ENCODE results near the gene DMRTC2. TPM values are rescaled to one million over a fixed set of nuclear protein-coding genes. Genes with fewer than 3 reads are reported as not detected.

Gene DMRTC2
- polyA plus RNA-seq, 1 of the 3 experiments (the other 2 are of a cell fraction) = not detected

GRCh38 chr19:41890936-41891335 is 46.1 kb downstream of the DMRTC2 start:
- Histone ChIP-seq H3K4me3 (ENCODE audit: low read depth in 2 of 2, low read length in 1 of 2) (no peak overlapping the region), H3K27ac (ENCODE audit: low read depth in 2 of 2, low read length in 1 of 2) (no peak overlapping the region), H3K9ac (no peak overlapping the region), H3F3A (replicated peaks; ENCODE audit: insufficient read depth) (no peaks in the 10 kb centered on the region), H3K9me2 (no peaks in the 10 kb centered on the region), H2AFZ (ENCODE audit: low read depth) (no peak overlapping the region), H4K20me1 (ENCODE audit: insufficient read depth) (peaks cover 31% of the 10 kb centered on the region), H3K27me3 (ENCODE audit: insufficient read depth) (no peaks in the 10 kb centered on the region), H3K9me3 (no peaks in the 10 kb centered on the region; the same call in 1 of the 2 replicates), H3K4me2 (no peak overlapping the region), H3K4me1 (ENCODE audit: control insufficient read depth in 1 of 2, insufficient read depth in 2 of 2, low read depth in 1 of 2, low read length in 1 of 2) (peaks cover 0 to 11% of the 10 kb centered on the region in 2 experiments; a peak in 1 of 4 replicates), H3K36me3 (replicated peaks in 1 of 2; ENCODE audit: control insufficient read depth in 1 of 2, insufficient read depth in 2 of 2, low read length in 1 of 2) (peaks cover 22 to 30% of the 10 kb centered on the region in 2 experiments), H3K79me2 (ENCODE audit: insufficient read depth) (peaks cover 23% of the 10 kb centered on the region)
- no peak for DNase-seq
- ChIA-PET POLR2A (interaction anchor here (1.0 to 1.6 kb wide), 2 partner anchors 18 to 21 kb away, joined by 3 to 4 read pairs; no protein-coding TSS in a partner anchor), CTCF (interaction anchor here (0.6 to 2.9 kb wide), 2 partner anchors 61 to 311 kb away, joined by 3 to 9 read pairs; no protein-coding TSS in a partner anchor)
- no peak for TF ChIP-seq USF1 (IDR thresholded peaks at IDR 0.05; ENCODE audit: borderline replicate concordance, low read depth)
- no peak for TF ChIP-seq TAF1 (IDR thresholded peaks at IDR 0.05; ENCODE audit: borderline replicate concordance, low read depth, low read length)
- TF ChIP-seq IRF3 (IDR thresholded peaks at IDR 0.05; ENCODE audit: low read depth, low read length) = no peak
- no peak for TF ChIP-seq REST (IDR thresholded peaks at IDR 0.05; ENCODE audit: low read depth, low read length)
- no peak for TF ChIP-seq RXRA (IDR thresholded peaks at IDR 0.05; ENCODE audit: borderline replicate concordance, low read depth)
- TF ChIP-seq MXI1 (IDR thresholded peaks at IDR 0.05; ENCODE audit: low read depth, low read length) = no peak
- no peak for TF ChIP-seq TEAD4 (IDR thresholded peaks at IDR 0.05; ENCODE audit: borderline replicate concordance, insufficient read depth)
- TF ChIP-seq FOXM1 (IDR thresholded peaks at IDR 0.05; ENCODE audit: low read depth) = no peak
- TF ChIP-seq NFIC (IDR thresholded peaks at IDR 0.05; ENCODE audit: borderline replicate concordance) = no peak
- TF ChIP-seq EZH2phosphoT487 (IDR thresholded peaks at IDR 0.05; ENCODE audit: borderline replicate concordance, low read depth) = no peak
- no peak for TF ChIP-seq POLR2AphosphoS5 (IDR thresholded peaks at IDR 0.05; ENCODE audit: low read depth, low read length)
- no peak for TF ChIP-seq PBX3 (IDR thresholded peaks at IDR 0.05)
- no peak for TF ChIP-seq CTCF (IDR thresholded peaks at IDR 0.05)
- no peak for TF ChIP-seq MAX (IDR thresholded peaks at IDR 0.05; ENCODE audit: low read depth)
- TF ChIP-seq SMC3 (IDR thresholded peaks at IDR 0.05; ENCODE audit: low read depth, low read length) = no peak
- TF ChIP-seq JUND (IDR thresholded peaks at IDR 0.05) = no peak
- TF ChIP-seq MEF2A (IDR thresholded peaks at IDR 0.05; ENCODE audit: borderline replicate concordance, low read depth) = no peak
- TF ChIP-seq ZBTB33 (IDR thresholded peaks at IDR 0.05; ENCODE audit: borderline replicate concordance, low read depth) = no peak
- WGBS (ENCODE audit: low lambda C conversion rate) = 96% methylated on average over 4 of the region's 4 CpGs

All from SK-N-SH (cell line).